Retinal pigment epithelial cell (primary cell): Measurements from ENCODE around the gene APIP.

Source experiments
- DNase-seq: peaks from one replicate; pipeline ENCODE4 v3.0.0-alpha.2; 2010; ENCODE audit warnings: low read depth
- H3K4me3 ChIP-seq: 2 replicates; pipeline ENCODE4 v1.5.1; 2011; ENCODE audit warnings: mild to moderate bottlenecking, low read length, control low read depth, moderate library complexity
- TF ChIP-seq, protein P1 (sequence below): conservative IDR thresholded peaks from 2 replicates; pipeline ENCODE4 v1.5.1; 2011; ENCODE audit warnings: low read depth, low read length, control low read depth, inconsistent platforms

The APIP gene

DNA sequence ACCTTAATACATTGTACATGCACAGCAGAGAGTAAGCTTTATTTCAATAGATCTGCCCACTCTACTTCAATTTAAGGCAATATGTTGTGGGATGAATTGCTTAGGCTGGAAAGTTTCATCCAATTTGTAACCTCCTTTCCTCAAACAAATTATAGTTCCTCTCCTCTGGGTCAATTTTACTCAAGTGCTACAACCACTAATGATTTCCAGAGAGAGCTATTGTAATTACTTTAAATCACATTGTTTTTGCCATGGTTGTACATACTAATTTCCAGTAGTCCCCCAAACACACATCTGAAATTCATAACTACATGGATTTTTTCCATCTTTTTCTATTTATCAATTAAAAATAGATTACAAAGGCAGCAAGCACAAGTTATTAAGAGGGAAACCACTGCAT is 72.9 kb downstream of the APIP start:
- no peak for DNase-seq

DNA sequence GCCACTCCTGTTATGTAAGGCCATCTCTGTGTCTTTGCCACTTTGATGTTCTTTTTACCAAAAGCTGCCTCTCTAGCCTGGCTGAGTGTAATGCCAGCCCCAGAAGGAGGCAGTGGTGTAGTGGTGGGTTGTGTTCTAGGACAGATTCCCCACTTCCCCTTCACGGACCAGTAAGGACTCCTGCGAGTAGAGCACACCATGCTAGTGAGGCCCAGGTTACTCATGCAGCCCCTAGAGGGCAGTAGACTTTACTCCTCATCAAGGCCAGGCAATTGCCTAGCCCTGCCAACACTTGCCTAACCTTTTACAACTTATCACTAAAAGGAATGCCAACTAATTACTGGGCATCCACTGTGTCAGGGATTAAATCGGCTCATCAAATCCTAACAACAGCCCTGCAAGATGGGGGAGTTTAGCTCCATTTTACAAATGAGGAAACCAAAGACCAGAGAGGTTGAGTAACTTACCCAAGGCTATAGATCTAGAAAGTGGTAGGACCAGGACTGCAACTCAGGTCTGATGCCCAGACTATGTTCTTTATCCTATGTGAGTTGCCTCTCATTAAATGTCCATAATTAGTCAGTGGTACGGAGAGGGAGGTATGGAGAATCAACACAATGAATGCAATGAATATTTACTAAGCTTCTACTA is 75.3 kb downstream of the APIP start:
- DNase-seq: no peak
- TF ChIP-seq, protein P1, sequence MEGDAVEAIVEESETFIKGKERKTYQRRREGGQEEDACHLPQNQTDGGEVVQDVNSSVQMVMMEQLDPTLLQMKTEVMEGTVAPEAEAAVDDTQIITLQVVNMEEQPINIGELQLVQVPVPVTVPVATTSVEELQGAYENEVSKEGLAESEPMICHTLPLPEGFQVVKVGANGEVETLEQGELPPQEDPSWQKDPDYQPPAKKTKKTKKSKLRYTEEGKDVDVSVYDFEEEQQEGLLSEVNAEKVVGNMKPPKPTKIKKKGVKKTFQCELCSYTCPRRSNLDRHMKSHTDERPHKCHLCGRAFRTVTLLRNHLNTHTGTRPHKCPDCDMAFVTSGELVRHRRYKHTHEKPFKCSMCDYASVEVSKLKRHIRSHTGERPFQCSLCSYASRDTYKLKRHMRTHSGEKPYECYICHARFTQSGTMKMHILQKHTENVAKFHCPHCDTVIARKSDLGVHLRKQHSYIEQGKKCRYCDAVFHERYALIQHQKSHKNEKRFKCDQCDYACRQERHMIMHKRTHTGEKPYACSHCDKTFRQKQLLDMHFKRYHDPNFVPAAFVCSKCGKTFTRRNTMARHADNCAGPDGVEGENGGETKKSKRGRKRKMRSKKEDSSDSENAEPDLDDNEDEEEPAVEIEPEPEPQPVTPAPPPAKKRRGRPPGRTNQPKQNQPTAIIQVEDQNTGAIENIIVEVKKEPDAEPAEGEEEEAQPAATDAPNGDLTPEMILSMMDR: peak; percentile 59
- H3K4me3 ChIP-seq: no peak overlapping the region

More for the DNA sequence above, 72.9 kb downstream of the APIP start:
- TF ChIP-seq, protein P1: no peak
- H3K4me3 ChIP-seq: no peak overlapping the region

DNA sequence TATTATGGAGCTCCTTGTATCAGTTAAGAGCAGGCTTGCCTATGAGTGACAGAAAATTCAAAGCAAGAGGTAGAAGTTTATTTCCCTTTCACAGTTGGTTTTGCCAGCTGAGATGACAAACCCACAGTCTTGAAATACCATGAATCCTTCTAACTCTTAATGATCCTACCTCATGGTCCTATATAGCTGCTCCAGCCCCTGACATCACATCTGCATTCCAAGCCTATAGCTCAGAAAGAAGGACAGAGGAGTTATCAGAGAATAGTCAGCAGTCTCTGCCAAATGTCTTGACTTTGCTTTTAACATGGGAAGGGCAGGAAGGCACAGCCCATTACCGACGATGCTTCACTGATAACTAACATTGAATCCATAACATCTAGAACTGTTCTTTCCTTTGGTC is 76.2 kb downstream of the APIP start:
- no peak for DNase-seq
- TF ChIP-seq, protein P1: no peak
- no peak overlapping the region for H3K4me3 ChIP-seq

DNA sequence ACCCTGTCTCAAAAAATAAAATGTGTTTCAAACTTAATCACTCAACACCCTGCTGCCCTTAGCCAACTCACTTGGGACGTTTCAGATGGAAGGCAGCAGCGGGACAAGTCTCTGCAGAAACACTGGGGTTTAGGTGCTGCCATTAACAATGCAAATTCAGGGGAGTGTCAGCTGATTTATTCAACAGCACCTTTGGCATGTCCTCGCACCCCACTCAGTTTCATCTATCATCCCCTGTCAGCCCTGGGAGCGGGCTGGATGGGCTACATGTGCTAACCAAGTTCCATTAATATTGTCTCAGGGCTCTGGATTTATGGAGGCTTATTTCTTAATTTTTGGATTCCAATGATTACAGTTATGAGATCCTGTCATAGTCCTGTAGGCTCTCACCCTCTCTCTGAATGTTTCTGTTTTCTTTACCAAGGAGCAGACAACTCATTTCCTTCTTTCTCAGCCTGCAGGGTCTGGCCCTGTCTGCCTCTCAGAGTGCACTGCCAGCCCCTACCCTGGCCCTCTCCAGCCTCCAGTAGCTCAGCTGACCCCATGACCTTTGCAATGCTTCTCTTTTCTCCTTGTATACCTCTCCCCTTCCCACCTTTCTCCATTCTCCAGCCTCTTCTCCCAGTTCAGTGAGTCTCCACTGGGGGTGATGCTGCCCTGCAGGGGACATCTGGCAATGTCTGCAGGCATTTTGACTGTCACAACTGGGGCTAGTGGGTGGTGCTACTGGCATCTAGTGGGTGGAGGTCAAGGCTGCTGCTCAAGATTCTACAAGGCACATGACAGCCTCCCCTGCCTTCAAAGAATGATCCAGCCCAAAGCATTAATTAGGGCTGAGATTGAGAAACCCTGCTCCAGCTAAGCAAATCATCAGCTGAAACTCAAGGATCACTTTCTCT is 79.0 kb downstream of the APIP start:
- DNase-seq: no peak
- H3K4me3 ChIP-seq: no peak overlapping the region
- TF ChIP-seq, protein P1: no peak

DNA sequence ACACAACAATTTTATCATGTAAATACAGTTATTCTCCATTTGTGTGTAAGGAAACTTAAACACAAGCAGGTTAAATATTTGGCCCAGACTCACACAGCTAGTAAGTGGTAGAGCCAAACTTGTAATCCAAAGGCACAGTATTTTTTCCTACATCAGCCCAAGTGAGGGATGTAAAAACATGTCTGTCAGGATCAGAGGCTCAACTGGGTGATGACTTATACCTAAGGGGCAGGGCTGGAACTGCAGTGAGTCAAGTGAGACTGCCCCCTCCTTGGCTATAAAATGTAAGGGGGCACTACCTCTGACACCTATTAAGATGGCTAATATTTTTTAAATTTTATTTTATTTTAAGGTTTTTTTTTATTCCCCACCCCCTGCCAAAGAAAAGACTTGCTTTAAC is 82.6 kb downstream of the APIP start:
- TF ChIP-seq, protein P1: no peak
- H3K4me3 ChIP-seq: no peak overlapping the region
- DNase-seq: no peak
